Measurements from ENCODE around the gene CLC.

DNA sequence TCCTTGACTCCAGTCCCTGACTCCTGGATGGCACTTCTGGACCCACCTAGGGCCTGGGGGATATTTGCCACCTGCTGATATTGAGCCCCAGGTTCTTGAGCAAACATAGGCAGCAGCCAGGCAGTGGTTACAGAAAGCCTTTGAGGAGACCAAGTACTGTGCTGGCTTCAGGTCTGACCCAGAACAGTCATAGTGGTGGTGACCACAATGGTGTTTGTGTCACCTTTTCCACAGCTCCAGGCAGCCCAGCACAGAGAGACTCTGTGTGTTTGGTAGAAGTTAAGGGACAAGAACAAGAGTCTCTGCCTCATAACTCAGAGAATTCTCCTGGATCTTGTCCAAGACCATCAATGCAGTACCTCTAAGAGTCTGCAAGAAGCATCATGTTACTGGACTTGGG lies 14.6 kb upstream of the CLC start:
- TF ChIP-seq, protein P1, sequence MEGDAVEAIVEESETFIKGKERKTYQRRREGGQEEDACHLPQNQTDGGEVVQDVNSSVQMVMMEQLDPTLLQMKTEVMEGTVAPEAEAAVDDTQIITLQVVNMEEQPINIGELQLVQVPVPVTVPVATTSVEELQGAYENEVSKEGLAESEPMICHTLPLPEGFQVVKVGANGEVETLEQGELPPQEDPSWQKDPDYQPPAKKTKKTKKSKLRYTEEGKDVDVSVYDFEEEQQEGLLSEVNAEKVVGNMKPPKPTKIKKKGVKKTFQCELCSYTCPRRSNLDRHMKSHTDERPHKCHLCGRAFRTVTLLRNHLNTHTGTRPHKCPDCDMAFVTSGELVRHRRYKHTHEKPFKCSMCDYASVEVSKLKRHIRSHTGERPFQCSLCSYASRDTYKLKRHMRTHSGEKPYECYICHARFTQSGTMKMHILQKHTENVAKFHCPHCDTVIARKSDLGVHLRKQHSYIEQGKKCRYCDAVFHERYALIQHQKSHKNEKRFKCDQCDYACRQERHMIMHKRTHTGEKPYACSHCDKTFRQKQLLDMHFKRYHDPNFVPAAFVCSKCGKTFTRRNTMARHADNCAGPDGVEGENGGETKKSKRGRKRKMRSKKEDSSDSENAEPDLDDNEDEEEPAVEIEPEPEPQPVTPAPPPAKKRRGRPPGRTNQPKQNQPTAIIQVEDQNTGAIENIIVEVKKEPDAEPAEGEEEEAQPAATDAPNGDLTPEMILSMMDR (IDR thresholded peaks at IDR 0.05), result no peak
- TF ChIP-seq EP300 (IDR thresholded peaks at IDR 0.05) (no peak), POLR2A (IDR thresholded peaks at IDR 0.05) (no peak)
